Activated CD4-positive, alpha-beta T cell treated with anti-CD3 and anti-CD28 coated beads, Interleukin-2, Interleukin-6, amounts not matched to agents 100 ng/mL and 50 ng/mL, durations not matched to agents 16 hours and 8 hours (primary cell): ENCODE data around the gene RASGRP4.

Experiments used
- DNase-seq: peaks from one replicate; pipeline ENCODE4 v3.0.0-alpha.2; 2020

Gene RASGRP4

GRCh38 chr19:38388349-38389100 is 37.5 kb downstream of the RASGRP4 start, which contains the start of gene SPRED3:
Gene SPRED3, plus strand, starts transcription at chr19:38388697. Its CDS starts 1,606 bp downstream, at chr19:38390303.
- DNase-seq = no peak

GRCh38 chr19:38387550-38388348 is 38.3 kb downstream of the RASGRP4 start, which contains the start of gene GGN:
Gene GGN, minus strand, starts transcription at chr19:38388034. Its CDS starts 773 bp downstream, at chr19:38387261.
- DNase-seq = peak; percentile 82

GRCh38 chr19:38386971-38387549 is 39.0 kb downstream of the RASGRP4 start:
- no peak for DNase-seq

- DNase-seq = no peak
Measured at GRCh38 chr19:38386300-38386970, 39.6 kb downstream of the RASGRP4 start.

- DNase-seq = no peak
Measured at GRCh38 chr19:38385804-38386257, 40.2 kb downstream of the RASGRP4 start.

GRCh38 chr19:38385057-38385803 is 40.8 kb downstream of the RASGRP4 start:
- DNase-seq = no peak

GRCh38 chr19:38384209-38385027 is 41.6 kb downstream of the RASGRP4 start:
- DNase-seq = no peak

GRCh38 chr19:38383743-38384142 is 42.3 kb downstream of the RASGRP4 start:
- no peak for DNase-seq

- no peak for DNase-seq
Measured at GRCh38 chr19:38383184-38383583, 42.8 kb downstream of the RASGRP4 start.

- DNase-seq = no peak
Measured at GRCh38 chr19:38381138-38381537, 44.9 kb downstream of the RASGRP4 start.

GRCh38 chr19:38378866-38379265 is 47.2 kb downstream of the RASGRP4 start:
- DNase-seq = no peak

GRCh38 chr19:38377052-38377451 is 49.0 kb downstream of the RASGRP4 start:
- no peak for DNase-seq

- no peak for DNase-seq
Measured at GRCh38 chr19:38376576-38376975, 49.4 kb downstream of the RASGRP4 start.

- DNase-seq = no peak
Measured at GRCh38 chr19:38375748-38376147, 50.3 kb downstream of the RASGRP4 start.

- no peak for DNase-seq
Measured at GRCh38 chr19:38375098-38375493, 50.9 kb downstream of the RASGRP4 start.

GRCh38 chr19:38374332-38375097 is 51.5 kb downstream of the RASGRP4 start, which contains the start of gene PSMD8:
Gene PSMD8, plus strand, starts transcription at chr19:38374571. Its CDS starts 31 bp downstream, at chr19:38374602.
- DNase-seq = peak; percentile 100

- DNase-seq = no peak
Measured at GRCh38 chr19:38373907-38374331, 52.1 kb downstream of the RASGRP4 start.

- DNase-seq = no peak
Measured at GRCh38 chr19:38371081-38371480, 54.9 kb downstream of the RASGRP4 start.

GRCh38 chr19:38370299-38370698 is 55.7 kb downstream of the RASGRP4 start:
- no peak for DNase-seq

GRCh38 chr19:38369584-38369983 is 56.4 kb downstream of the RASGRP4 start:
- no peak for DNase-seq
